ENCODE results near the gene MUC4.

DNA sequence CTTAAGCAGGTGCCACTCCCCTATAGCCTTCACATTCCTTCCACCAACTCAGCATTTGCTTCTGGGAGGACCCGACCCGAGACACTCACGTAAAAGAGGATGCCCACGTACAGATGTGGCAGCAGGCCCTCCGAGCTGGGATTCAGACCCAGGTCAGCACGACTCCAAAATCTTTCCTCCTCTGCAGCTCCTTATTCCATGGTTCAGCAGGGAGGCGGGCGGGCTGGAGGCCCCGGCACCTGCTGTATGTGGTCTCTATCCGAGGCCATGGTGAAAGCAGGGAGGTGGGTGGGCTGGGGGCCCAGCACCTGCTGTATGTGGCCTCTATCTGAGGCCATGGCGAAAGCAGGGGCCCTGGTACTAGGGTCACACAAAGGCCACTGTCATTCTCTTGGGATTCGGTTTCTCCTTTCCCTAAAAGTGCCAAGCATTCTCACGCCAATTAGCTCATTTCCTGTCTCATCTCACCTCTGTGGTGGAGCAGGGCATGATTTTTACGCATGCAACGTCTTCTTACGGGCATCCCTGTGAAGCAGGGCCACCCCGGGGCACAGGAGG lies 5.9 kb upstream of the MUC4 start:
- no peak for TF ChIP-seq CTCF (conservative IDR thresholded peaks at IDR 0.05; ENCODE audit: low read depth, low read length)
- TF ChIP-seq, protein P1, sequence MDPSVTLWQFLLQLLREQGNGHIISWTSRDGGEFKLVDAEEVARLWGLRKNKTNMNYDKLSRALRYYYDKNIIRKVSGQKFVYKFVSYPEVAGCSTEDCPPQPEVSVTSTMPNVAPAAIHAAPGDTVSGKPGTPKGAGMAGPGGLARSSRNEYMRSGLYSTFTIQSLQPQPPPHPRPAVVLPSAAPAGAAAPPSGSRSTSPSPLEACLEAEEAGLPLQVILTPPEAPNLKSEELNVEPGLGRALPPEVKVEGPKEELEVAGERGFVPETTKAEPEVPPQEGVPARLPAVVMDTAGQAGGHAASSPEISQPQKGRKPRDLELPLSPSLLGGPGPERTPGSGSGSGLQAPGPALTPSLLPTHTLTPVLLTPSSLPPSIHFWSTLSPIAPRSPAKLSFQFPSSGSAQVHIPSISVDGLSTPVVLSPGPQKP (IDR thresholded peaks at IDR 0.05; ENCODE audit: borderline replicate concordance, low read depth, low read length) = no peak
- no peak for TF ChIP-seq MAFK (IDR thresholded peaks at IDR 0.05; ENCODE audit: low read depth, low read length)
- no peak for TF ChIP-seq NFE2L2 (IDR thresholded peaks at IDR 0.05; ENCODE audit: low read depth, low read length)
- TF ChIP-seq POLR2A (IDR thresholded peaks at IDR 0.05; ENCODE audit: low read depth, low read length) = no peak
- no peak for TF ChIP-seq RCOR1 (IDR thresholded peaks at IDR 0.05; ENCODE audit: insufficient replicate concordance, low read length)
- TF ChIP-seq MAZ (IDR thresholded peaks at IDR 0.05; ENCODE audit: borderline replicate concordance, low read depth, low read length) = no peak
- no peak for TF ChIP-seq FOS (IDR thresholded peaks at IDR 0.05; ENCODE audit: low read depth, low read length)
- no peak for TF ChIP-seq RFX5 (IDR thresholded peaks at IDR 0.05; ENCODE audit: low read depth, low read length)

Measured in IMR-90 (cell line).